MM.1S (cell line): ENCODE measurements around the gene TMEM14A.

Experiments used
- DNase-seq: peaks from one replicate; pipeline ENCODE4 v3.0.0-alpha.2; 2015
- H2AFZ ChIP-seq: fragments of 300-600 bp; sonication (generic); 2 replicates; pipeline ENCODE4 v1.6.0; 2016; ENCODE audit warnings: antibody characterized with exemption, low read length
- H3F3A ChIP-seq: fragments of 300-600 bp; sonication (generic); 2 replicates; pipeline ENCODE4 v1.6.1; 2016; ENCODE audit warnings: mild to moderate bottlenecking, antibody characterized with exemption, low read length, moderate library complexity, mixed read lengths; ENCODE audit not compliant: insufficient read depth
- H3K27ac ChIP-seq: fragments of 300-600 bp; sonication (generic); 2 replicates; pipeline ENCODE4 v1.5.1; 2016; ENCODE audit warnings: mild to moderate bottlenecking, low read length
- H3K27me3 ChIP-seq: fragments of 300-600 bp; sonication (generic); replicated peaks from 2 replicates; pipeline ENCODE4 v1.6.0; 2016; ENCODE audit warnings: low read length; ENCODE audit not compliant: insufficient read depth
- H3K36me3 ChIP-seq: fragments of 300-600 bp; sonication (generic); replicated peaks from 2 replicates; pipeline ENCODE4 v1.6.1; 2016; ENCODE audit warnings: mild to moderate bottlenecking, low read length, mixed read lengths; ENCODE audit not compliant: insufficient read depth
- H3K4me1 ChIP-seq: fragments of 300-600 bp; sonication (generic); 2 replicates; pipeline ENCODE4 v1.6.1; 2016; ENCODE audit warnings: low read length, mixed read lengths
- H3K4me2 ChIP-seq: fragments of 300-600 bp; sonication (generic); 2 replicates; pipeline ENCODE4 v1.6.0; 2016; ENCODE audit warnings: low read depth, low read length
- H3K4me3 ChIP-seq: fragments of 300-600 bp; sonication (generic); 2 replicates; pipeline ENCODE4 v1.5.1; 2016; ENCODE audit warnings: low read length, mixed read lengths
- H3K79me2 ChIP-seq: fragments of 300-600 bp; sonication (generic); 2 replicates; pipeline ENCODE4 v1.6.1; 2016; ENCODE audit warnings: mixed run types, low read length, mixed read lengths
- H3K9ac ChIP-seq: fragments of 300-600 bp; sonication (generic); 2 replicates; pipeline ENCODE4 v1.6.1; 2016; ENCODE audit warnings: low read length, mixed read lengths
- H3K9me2 ChIP-seq: fragments of 300-600 bp; sonication (generic); replicated peaks from 2 replicates; pipeline ENCODE4 v1.6.1; 2016; ENCODE audit warnings: mild to moderate bottlenecking, low read length, mixed read lengths; ENCODE audit not compliant: insufficient read depth
- H3K9me3 ChIP-seq: fragments of 300-600 bp; sonication (generic); replicated peaks from 2 replicates; pipeline ENCODE4 v1.6.1; 2016; ENCODE audit warnings: mild to moderate bottlenecking, low read length, mixed read lengths; ENCODE audit not compliant: insufficient read depth
- H4K20me1 ChIP-seq: fragments of 300-600 bp; sonication (generic); 2 replicates; pipeline ENCODE4 v1.6.1; 2016; ENCODE audit warnings: mild to moderate bottlenecking, low read length, moderate library complexity, mixed read lengths; ENCODE audit not compliant: insufficient read depth
- EZH2 ChIP-seq: fragments of 300-600 bp; sonication (generic); optimal IDR thresholded peaks from 2 replicates; pipeline ENCODE3; 2017; ENCODE audit warnings: low read depth, mild to moderate bottlenecking, antibody characterized with exemption, low read length, mixed read lengths
- EZH2phosphoT487 ChIP-seq: fragments of 300-600 bp; sonication (generic); IDR thresholded peaks from 2 replicates; pipeline ENCODE4 v1.6.1; 2018; ENCODE audit warnings: antibody characterized with exemption, low read length
- TF ChIP-seq, protein P1 (sequence below): fragments of 300-600 bp; sonication (generic); IDR thresholded peaks from 2 replicates; pipeline ENCODE4 v1.5.1; 2016; ENCODE audit warnings: antibody characterized with exemption, low read length, mixed read lengths

Gene TMEM14A

DNA sequence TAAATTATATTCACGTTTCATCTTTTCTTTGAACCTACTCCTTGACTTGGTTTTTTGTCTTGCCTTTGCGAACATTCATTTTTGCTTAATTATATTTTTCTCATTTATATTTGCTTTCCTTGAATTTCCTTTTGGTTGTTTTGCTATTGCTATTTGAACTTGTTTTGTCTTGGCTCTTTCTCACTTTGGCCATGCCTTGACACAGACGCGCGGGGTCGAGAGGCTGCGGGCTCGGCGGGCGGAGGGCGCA, 7.1 kb upstream of the TMEM14A start:
- Histone ChIP-seq H3K9ac (peak overlapping the region; percentile 97; the same call in 1 of the 2 replicates), H3K9me3 (no peaks in the 10 kb centered on the region), H3K36me3 (0 out of 2 replicates have a peak, but pooled peaks cover 4% of the 10 kb centered on the region), H4K20me1 (no peaks in the 10 kb centered on the region), H3K4me1 (peaks cover 26% of the 10 kb centered on the region), H3K9me2 (no peaks in the 10 kb centered on the region), H3K4me2 (peak overlapping the region; percentile 90), H3K79me2 (peaks cover 50% of the 10 kb centered on the region), H2AFZ (peak overlapping the region; percentile 65), H3K4me3 (peak overlapping the region; percentile 92), H3F3A (peaks cover 43% of the 10 kb centered on the region), H3K27me3 (no peaks in the 10 kb centered on the region), H3K27ac (peak overlapping the region; percentile 82; the same call in 1 of the 2 replicates)
- TF ChIP-seq, protein P1, sequence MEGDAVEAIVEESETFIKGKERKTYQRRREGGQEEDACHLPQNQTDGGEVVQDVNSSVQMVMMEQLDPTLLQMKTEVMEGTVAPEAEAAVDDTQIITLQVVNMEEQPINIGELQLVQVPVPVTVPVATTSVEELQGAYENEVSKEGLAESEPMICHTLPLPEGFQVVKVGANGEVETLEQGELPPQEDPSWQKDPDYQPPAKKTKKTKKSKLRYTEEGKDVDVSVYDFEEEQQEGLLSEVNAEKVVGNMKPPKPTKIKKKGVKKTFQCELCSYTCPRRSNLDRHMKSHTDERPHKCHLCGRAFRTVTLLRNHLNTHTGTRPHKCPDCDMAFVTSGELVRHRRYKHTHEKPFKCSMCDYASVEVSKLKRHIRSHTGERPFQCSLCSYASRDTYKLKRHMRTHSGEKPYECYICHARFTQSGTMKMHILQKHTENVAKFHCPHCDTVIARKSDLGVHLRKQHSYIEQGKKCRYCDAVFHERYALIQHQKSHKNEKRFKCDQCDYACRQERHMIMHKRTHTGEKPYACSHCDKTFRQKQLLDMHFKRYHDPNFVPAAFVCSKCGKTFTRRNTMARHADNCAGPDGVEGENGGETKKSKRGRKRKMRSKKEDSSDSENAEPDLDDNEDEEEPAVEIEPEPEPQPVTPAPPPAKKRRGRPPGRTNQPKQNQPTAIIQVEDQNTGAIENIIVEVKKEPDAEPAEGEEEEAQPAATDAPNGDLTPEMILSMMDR: no peak
- TF ChIP-seq EZH2 (no peak), EZH2phosphoT487 (no peak)
- no peak for DNase-seq

DNA sequence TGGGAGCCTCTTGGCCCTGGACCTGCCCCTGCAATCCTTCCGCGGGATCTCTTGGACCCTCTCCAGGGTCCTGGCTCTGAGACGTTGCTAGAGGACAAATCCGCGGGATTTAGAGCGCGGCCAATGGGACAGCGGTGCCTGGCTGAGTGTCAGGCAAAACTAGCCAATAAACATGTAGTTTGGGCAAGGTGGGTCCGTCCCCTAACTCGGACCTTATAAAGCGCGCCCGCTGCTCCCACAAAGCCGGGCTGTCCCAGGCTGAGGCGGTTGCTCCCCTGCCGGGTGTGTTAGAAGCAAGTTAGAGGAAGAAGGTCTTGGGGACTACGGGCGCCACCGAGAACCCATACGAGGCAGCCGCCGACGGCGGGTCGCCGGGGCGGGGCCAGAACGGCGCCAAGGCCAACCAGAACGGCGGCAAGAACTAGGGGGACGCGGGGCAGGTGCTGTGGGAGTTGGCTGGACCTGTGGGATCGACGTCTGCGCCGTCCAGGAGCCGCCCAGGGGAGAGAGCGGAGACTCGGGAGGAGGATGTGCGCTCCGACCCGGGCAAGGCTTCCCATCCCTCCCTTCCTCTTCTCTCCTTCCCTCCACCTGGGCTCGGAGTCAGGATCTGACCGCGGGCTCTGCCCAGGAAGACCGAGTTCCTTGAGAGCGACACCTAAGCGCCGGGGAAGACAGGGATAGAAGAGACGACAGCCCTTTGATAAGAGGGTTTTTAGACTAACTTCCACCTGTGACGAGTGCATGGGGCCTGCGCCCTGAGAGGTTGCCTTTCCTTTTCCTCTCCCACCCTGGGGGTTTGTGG, 6.5 kb upstream of the TMEM14A start:
- no peaks in the 10 kb centered on the region for H4K20me1 ChIP-seq
- peaks cover 26% of the 10 kb centered on the region for H3K4me1 ChIP-seq
- peak; percentile 96 for DNase-seq
- no peaks in the 10 kb centered on the region for H3K27me3 ChIP-seq
- H3K4me2 ChIP-seq: peak overlapping the region; percentile 93
- peak overlapping the region; percentile 65 for H2AFZ ChIP-seq
- H3K9me2 ChIP-seq: no peaks in the 10 kb centered on the region
- peak overlapping the region; percentile 82 for H3K27ac ChIP-seq
- peak overlapping the region; percentile 97 for H3K9ac ChIP-seq
- H3F3A ChIP-seq: peaks cover 48% of the 10 kb centered on the region
- TF ChIP-seq EZH2: no peak
- no peak for TF ChIP-seq EZH2phosphoT487
- TF ChIP-seq, protein P1: no peak
- H3K9me3 ChIP-seq: no peaks in the 10 kb centered on the region
- H3K79me2 ChIP-seq: peaks cover 50% of the 10 kb centered on the region
- peak overlapping the region; percentile 92 for H3K4me3 ChIP-seq
- 0 out of 2 replicates have a peak, but pooled peaks cover 4% of the 10 kb centered on the region for H3K36me3 ChIP-seq

DNA sequence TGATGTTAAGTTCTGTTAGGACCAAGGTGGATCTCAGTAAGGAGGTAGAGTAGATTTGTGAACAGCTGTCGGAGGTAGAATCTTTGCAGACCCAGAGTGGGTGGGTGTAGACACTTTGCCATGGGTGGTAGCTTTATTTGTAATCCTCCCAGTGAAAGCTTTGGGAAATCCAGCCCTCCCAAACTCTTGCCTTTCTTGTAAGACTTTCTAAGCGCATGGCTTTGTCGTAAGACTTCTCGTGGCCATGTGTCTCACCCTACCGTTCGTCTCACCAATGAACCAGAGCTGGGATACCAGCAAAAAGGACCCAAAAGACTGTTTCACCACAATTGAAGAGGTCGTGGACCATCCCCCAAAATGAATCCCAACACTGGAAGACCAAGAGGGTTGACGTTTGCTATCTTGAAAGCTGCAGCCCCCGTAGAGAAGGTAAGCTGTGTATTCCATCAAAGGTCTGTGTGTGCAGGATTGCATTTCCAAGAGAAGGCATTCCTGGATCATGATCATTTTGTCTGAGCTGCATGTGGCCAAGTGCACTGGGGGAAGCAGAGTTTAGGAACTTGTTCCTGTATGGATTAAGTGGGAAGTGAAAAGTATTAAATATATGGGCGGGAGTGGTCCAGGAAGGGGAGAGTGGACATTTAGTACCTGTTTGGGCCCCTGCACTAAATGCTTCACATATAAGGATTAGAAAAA, 5.8 kb upstream of the TMEM14A start:
- DNase-seq: no peak
- Histone ChIP-seq H2AFZ (0 out of 2 replicates have a peak overlapping the region, but pooled peaks have one; percentile 5), H3K9me3 (no peaks in the 10 kb centered on the region), H3K4me2 (peak overlapping the region; percentile 93), H3F3A (peaks cover 56% of the 10 kb centered on the region), H3K9me2 (no peaks in the 10 kb centered on the region), H3K9ac (peak overlapping the region; percentile 97), H3K4me3 (peak overlapping the region; percentile 92), H3K79me2 (peaks cover 50% of the 10 kb centered on the region), H4K20me1 (no peaks in the 10 kb centered on the region), H3K27me3 (no peaks in the 10 kb centered on the region), H3K4me1 (peaks cover 26% of the 10 kb centered on the region), H3K36me3 (0 out of 2 replicates have a peak, but pooled peaks cover 4% of the 10 kb centered on the region), H3K27ac (peak overlapping the region; percentile 82)
- TF ChIP-seq, protein P1: no peak
- no peak for TF ChIP-seq EZH2
- TF ChIP-seq EZH2phosphoT487: no peak
